PC-9 (cell line): ENCODE results near the gene SPTA1. TPM values are rescaled to one million over a fixed set of nuclear protein-coding genes. Genes with fewer than 3 reads are reported as not detected.

Experiments
- BruUV-seq: library from RNA; stranded (reverse); fragments of 400-500 nt; replicated peaks from 2 replicates; lab custom pipeline; 2021; lab: Mats Ljungman, UMichigan
- CTCF ChIA-PET: fragments of 300-600 bp; sonication (Branson Sonifier 250); formaldehyde crosslinking; loops from one replicate; lab custom pipeline; 2022; ENCODE audit warnings: antibody characterized with exemption; lab: Charles Lee
- POLR2A ChIA-PET: fragments of 300-600 bp; sonication (Branson Sonifier 250); formaldehyde crosslinking; loops from one replicate; lab custom pipeline; 2022; ENCODE audit warnings: antibody characterized with exemption; ENCODE audit not compliant: unreplicated experiment; lab: Charles Lee
- DNase-seq, 2 experiments: peaks; one replicate each; pipeline versions ENCODE4 v3.0.0 to v3.0.0-alpha.2; 2015 to 2022; ENCODE audit warnings: mixed read lengths in 1 of 2
- H2AFZ ChIP-seq: fragments of 200-600 bp; sonication (generic); 2 replicates; pipeline ENCODE4 v1.8.1; 2017; ENCODE audit warnings: antibody characterized with exemption
- H3F3A ChIP-seq: fragments of 200-600 bp; sonication (generic); 2 replicates; pipeline ENCODE4 v1.8.1; 2017; ENCODE audit warnings: antibody characterized with exemption, mild to moderate bottlenecking, low read depth; ENCODE audit not compliant: insufficient read depth
- H3K27ac ChIP-seq: fragments of 200-600 bp; sonication (generic); 2 replicates; pipeline ENCODE4 v1.6.1; 2016; ENCODE audit warnings: mixed run types
- H3K27me3 ChIP-seq: fragments of 200-600 bp; sonication (generic); 2 replicates; pipeline ENCODE4 v1.6.1; 2016; ENCODE audit warnings: low read depth, mixed run types; ENCODE audit not compliant: insufficient read depth
- H3K36me3 ChIP-seq: fragments of 200-600 bp; sonication (generic); 2 replicates; pipeline ENCODE4 v1.6.1; 2016; ENCODE audit warnings: low read depth, mixed run types
- H3K4me1 ChIP-seq: fragments of 200-600 bp; sonication (generic); replicated peaks from 2 replicates; pipeline ENCODE4 v1.6.1; 2016; ENCODE audit warnings: mixed run types; ENCODE audit not compliant: insufficient read depth
- H3K4me2 ChIP-seq: fragments of 200-600 bp; sonication (generic); 2 replicates; pipeline ENCODE4 v1.6.1; 2017; ENCODE audit warnings: mixed run types
- H3K4me3 ChIP-seq: fragments of 200-600 bp; sonication (generic); 2 replicates; pipeline ENCODE4 v1.6.1; 2016; ENCODE audit warnings: mixed run types
- H3K79me2 ChIP-seq: fragments of 200-600 bp; sonication (generic); 2 replicates; pipeline ENCODE4 v1.6.1; 2017; ENCODE audit warnings: low read depth, mixed run types
- H3K9me2 ChIP-seq: fragments of 200-600 bp; sonication (generic); 2 replicates; pipeline ENCODE4 v1.8.1; 2017; ENCODE audit warnings: mild to moderate bottlenecking; ENCODE audit not compliant: insufficient read depth
- H3K9me3 ChIP-seq: fragments of 200-600 bp; sonication (generic); 2 replicates; pipeline ENCODE4 v1.8.1; 2016; ENCODE audit warnings: low read depth; ENCODE audit not compliant: insufficient read depth
- H4K20me1 ChIP-seq: fragments of 200-600 bp; sonication (generic); 2 replicates; pipeline ENCODE4 v1.8.1; 2017; ENCODE audit not compliant: insufficient read depth
- CTCF ChIP-seq: fragments of 200-600 bp; sonication (generic); conservative IDR thresholded peaks from 2 replicates; pipeline ENCODE4 v1.6.1; 2017; ENCODE audit warnings: mixed run types, antibody characterized with exemption, mild to moderate bottlenecking, moderate library complexity
- EZH2 ChIP-seq: fragments of 200-600 bp; sonication (generic); IDR thresholded peaks from 2 replicates; pipeline ENCODE4 v1.8.0; 2017; ENCODE audit warnings: antibody characterized with exemption, low read depth
- intact Hi-C: fragments of 100-400 bp; cut with micrococcal nuclease; formaldehyde crosslinking; loops from one replicate; pipeline ENCODE4 v1.10.0; 2022; ENCODE audit not compliant: unreplicated experiment
- total RNA-seq: library from RNA; stranded (reverse); gene quantifications from 2 replicates; pipeline ENCODE4 v1.2.3, GENCODE V29; 2021

The SPTA1 gene
- total RNA-seq, 1 experiment from 2014 or later, result not detected

GRCh38 chr1:158611916-158612315 lies 74.6 kb downstream of the SPTA1 start:
- Histone ChIP-seq H3K9me2 (peaks cover 5% of the 10 kb centered on the region; the same call in 1 of the 2 replicates), H3F3A (no peaks in the 10 kb centered on the region), H3K27me3 (no peaks in the 10 kb centered on the region), H4K20me1 (no peaks in the 10 kb centered on the region), H3K79me2 (no peaks in the 10 kb centered on the region), H3K4me3 (no peak overlapping the region), H2AFZ (no peak overlapping the region), H3K9me3 (no peaks in the 10 kb centered on the region), H3K27ac (no peak overlapping the region), H3K4me2 (no peak overlapping the region), H3K36me3 (no peaks in the 10 kb centered on the region), H3K4me1 (no peaks in the 10 kb centered on the region)
- BruUV-seq, result no TSS peak
- no peak for DNase-seq
- intact Hi-C loops, result no loop called here
- CTCF ChIA-PET, result no interaction called here
- POLR2A ChIA-PET, result no interaction called here
- TF ChIP-seq CTCF (no peak), EZH2 (no peak)

- Histone ChIP-seq H3K79me2 (no peaks in the 10 kb centered on the region), H3K27ac (no peak overlapping the region), H3K27me3 (no peaks in the 10 kb centered on the region), H3F3A (no peaks in the 10 kb centered on the region), H2AFZ (no peak overlapping the region), H3K9me2 (no peaks in the 10 kb centered on the region; the same call in 1 of the 2 replicates), H3K4me2 (no peak overlapping the region), H3K4me1 (no peaks in the 10 kb centered on the region), H4K20me1 (no peaks in the 10 kb centered on the region), H3K36me3 (no peaks in the 10 kb centered on the region), H3K9me3 (no peaks in the 10 kb centered on the region), H3K4me3 (no peak overlapping the region)
- ChIA-PET CTCF (no interaction called here), POLR2A (no interaction called here)
- no TSS peak for BruUV-seq
- intact Hi-C loops, result no loop called here
- DNase-seq, result no peak
- no peak for TF ChIP-seq EZH2
- TF ChIP-seq CTCF, result no peak
These were observed 79.2 kb downstream of the SPTA1 start for GRCh38 chr1:158607296-158607695.

GRCh38 chr1:158604968-158605367 lies 81.5 kb downstream of the SPTA1 start, which contains the start of gene OR10Z1:
Gene OR10Z1, plus strand, starts transcription at chr1:158605268. Its CDS starts 1,171 bp downstream, at chr1:158606439.
- no peaks in the 10 kb centered on the region for H3K36me3 ChIP-seq
- no peaks in the 10 kb centered on the region for H3K9me2 ChIP-seq
- no peaks in the 10 kb centered on the region for H3K79me2 ChIP-seq
- H3K4me3 ChIP-seq, result no peak within 1 kb of the TSS
- no peak within 1 kb of the TSS for H3K27ac ChIP-seq
- no peak within 1 kb of the TSS for H2AFZ ChIP-seq
- TF ChIP-seq CTCF, result no peak
- no peak for TF ChIP-seq EZH2
- intact Hi-C loops, result no loop called here
- H3K27me3 ChIP-seq, result no peaks in the 10 kb centered on the region
- no peaks in the 10 kb centered on the region for H3K4me1 ChIP-seq
- no peaks in the 10 kb centered on the region for H4K20me1 ChIP-seq
- H3K4me2 ChIP-seq, result no peak within 1 kb of the TSS
- no peaks in the 10 kb centered on the region for H3F3A ChIP-seq
- BruUV-seq, result no TSS peak
- CTCF ChIA-PET, result no interaction called here
- DNase-seq, result no peak
- POLR2A ChIA-PET, result no interaction called here
- H3K9me3 ChIP-seq, result no peaks in the 10 kb centered on the region
